Mesenchymal stem cell (in vitro differentiated cells and primary cell): ENCODE results near the gene LARP6.
A peak's percentile ranks its signal among the peaks of the same experiment; 100 is the strongest.

ENCODE experiments used
- DNase-seq: peaks from one replicate; pipeline ENCODE4 v3.0.0-alpha.2; 2013
- H2AFZ ChIP-seq: one replicate; pipeline ENCODE4 v1.6.1; 2013; ENCODE audit warnings: low read depth, mild to moderate bottlenecking, control low read depth, inconsistent platforms, low read length, moderate library complexity
- H2AK5ac ChIP-seq: 2 replicates; pipeline ENCODE4 v1.6.1; 2013; ENCODE audit warnings: low read length, moderate library complexity, mild to moderate bottlenecking, inconsistent platforms; ENCODE audit not compliant: severe bottlenecking
- H2BK120ac ChIP-seq: one replicate; pipeline ENCODE4 v1.6.1; 2013; ENCODE audit warnings: low read depth, mild to moderate bottlenecking, inconsistent platforms, low read length, moderate library complexity
- H2BK12ac ChIP-seq, 2 experiments: one replicate each; pipeline ENCODE4 v1.6.1; 2013; ENCODE audit warnings: inconsistent platforms in 2 of 2, low read length in 2 of 2, mild to moderate bottlenecking in 2 of 2, moderate library complexity in 2 of 2, control low read depth in 1 of 2
- H2BK15ac ChIP-seq: one replicate; pipeline ENCODE4 v1.6.1; 2013; ENCODE audit warnings: mild to moderate bottlenecking, low read depth, inconsistent platforms; ENCODE audit not compliant: poor library complexity, severe bottlenecking
- H2BK5ac ChIP-seq: 2 replicates; pipeline ENCODE4 v1.6.1; 2013; ENCODE audit warnings: low read depth, mild to moderate bottlenecking, low read length, control low read depth, inconsistent platforms; ENCODE audit not compliant: poor library complexity, severe bottlenecking
- H3K14ac ChIP-seq, 2 experiments: one replicate each; pipeline ENCODE4 v1.6.1; 2013; ENCODE audit warnings: inconsistent platforms in 2 of 2, low read length in 2 of 2, control low read depth in 1 of 2, mild to moderate bottlenecking in 1 of 2, moderate library complexity in 1 of 2
- H3K18ac ChIP-seq, 2 experiments: one replicate each; pipeline ENCODE4 v1.6.1; 2013; ENCODE audit warnings: inconsistent platforms in 2 of 2, low read length in 2 of 2, control low read depth in 1 of 2, low read depth in 1 of 2, mild to moderate bottlenecking in 1 of 2
- H3K23ac ChIP-seq, 2 experiments: one replicate each; pipeline ENCODE4 v1.6.1; 2013; ENCODE audit warnings: inconsistent platforms in 2 of 2, low read length in 2 of 2, mild to moderate bottlenecking in 2 of 2, moderate library complexity in 2 of 2, control low read depth in 1 of 2
- H3K27ac ChIP-seq: 2 replicates; pipeline ENCODE4 v1.5.1; 2013; ENCODE audit warnings: mild to moderate bottlenecking, moderate library complexity, low read length, control low read depth, inconsistent platforms; ENCODE audit not compliant: poor library complexity, severe bottlenecking
- H3K27me3 ChIP-seq, 2 experiments: 2 replicates each; pipeline versions ENCODE4 v1.6.1 to v1.7.0; 2013; ENCODE audit warnings: low read length in 2 of 2, mild to moderate bottlenecking in 2 of 2, moderate library complexity in 2 of 2, control low read depth in 1 of 2, inconsistent platforms in 1 of 2; ENCODE audit not compliant: control insufficient read depth in 1 of 2, insufficient read depth in 1 of 2
- H3K36me3 ChIP-seq, 2 experiments: 2 replicates each; pipeline versions ENCODE4 v1.6.1 to v1.7.0; 2013; ENCODE audit warnings: low read length in 2 of 2, control low read depth in 1 of 2, inconsistent platforms in 1 of 2, low read depth in 1 of 2, mild to moderate bottlenecking in 1 of 2; ENCODE audit not compliant: insufficient read depth in 2 of 2, control insufficient read depth in 1 of 2
- H3K4ac ChIP-seq, 2 experiments: one replicate each; pipeline ENCODE4 v1.6.1; 2013; ENCODE audit warnings: inconsistent platforms in 2 of 2, low read length in 2 of 2, mild to moderate bottlenecking in 2 of 2, moderate library complexity in 2 of 2, control low read depth in 1 of 2, low read depth in 1 of 2
- H3K4me1 ChIP-seq: 2 replicates; pipeline ENCODE4 v1.6.1; 2013; ENCODE audit warnings: low read depth, low read length, control low read depth; ENCODE audit not compliant: control insufficient read depth, insufficient read depth
- H3K4me2 ChIP-seq: 2 replicates; pipeline ENCODE4 v1.6.1; 2013; ENCODE audit warnings: low read length, mild to moderate bottlenecking, inconsistent platforms; ENCODE audit not compliant: poor library complexity, severe bottlenecking
- H3K4me3 ChIP-seq, 2 experiments: 2 replicates each; pipeline versions ENCODE4 v1.5.1 to v1.7.0; 2013; ENCODE audit warnings: low read length in 2 of 2, mild to moderate bottlenecking in 2 of 2, control low read depth in 1 of 2, low read depth in 1 of 2; ENCODE audit not compliant: insufficient read depth in 1 of 2
- H3K79me1 ChIP-seq: replicated peaks from 2 replicates; pipeline ENCODE4 v1.6.1; 2013; ENCODE audit warnings: mild to moderate bottlenecking, control low read depth, low read length, inconsistent platforms; ENCODE audit not compliant: poor library complexity, severe bottlenecking
- H3K9ac ChIP-seq: 2 replicates; pipeline ENCODE4 v1.7.0; 2013; ENCODE audit warnings: mild to moderate bottlenecking, low read length, moderate library complexity
- H3K9me3 ChIP-seq: 2 replicates; pipeline ENCODE4 v1.7.0; 2013; ENCODE audit warnings: mild to moderate bottlenecking, low read length; ENCODE audit not compliant: control insufficient read depth
- H4K8ac ChIP-seq: one replicate; pipeline ENCODE4 v1.6.1; 2013; ENCODE audit warnings: inconsistent platforms, mild to moderate bottlenecking, low read length, moderate library complexity
- H4K91ac ChIP-seq: one replicate; pipeline ENCODE4 v1.6.1; 2013; ENCODE audit warnings: mild to moderate bottlenecking, low read length, inconsistent platforms
- WGBS: methylation state at CpG from one replicate; pipeline ENCODE4 v1.1.7; 2013; ENCODE audit warnings: mixed read lengths; 5-methylcytosine and 5-hydroxymethylcytosine counted together

LARP6 gene

GRCh38 chr15:70794596-70795310 lies 59.2 kb downstream of the LARP6 start:
- H3K4me2 ChIP-seq, result peak overlapping the region; percentile 32
- peak overlapping the region; percentile 93 for H2BK120ac ChIP-seq
- H3K9me3 ChIP-seq, result no peaks in the 10 kb centered on the region
- peak overlapping the region; percentile 85 for H4K91ac ChIP-seq
- H2BK12ac ChIP-seq, result peak overlapping the region; percentile 84 to 98
- H3K36me3 ChIP-seq, result no peaks in the 10 kb centered on the region
- DNase-seq, result peak; percentile 84
- peak overlapping the region; percentile 98 for H2AK5ac ChIP-seq
- H3K18ac ChIP-seq, result peak overlapping the region; percentile 58 to 94
- no peak overlapping the region for H3K14ac ChIP-seq
- no peak overlapping the region for H3K23ac ChIP-seq
- H3K27ac ChIP-seq, result peak overlapping the region; percentile 98
- peak overlapping the region; percentile 94 for H3K9ac ChIP-seq
- H3K79me1 ChIP-seq, result no peaks in the 10 kb centered on the region
- no peaks in the 10 kb centered on the region for H3K27me3 ChIP-seq
- peak overlapping the region in 1 of 2 experiments; percentile 46 for H3K4me3 ChIP-seq
- no peak overlapping the region for H4K8ac ChIP-seq
- no peak overlapping the region for H2BK15ac ChIP-seq
- H2AFZ ChIP-seq, result no peak overlapping the region
- 5% methylated on average over 10 of the region's 12 CpGs for WGBS
- H3K4me1 ChIP-seq, result peaks cover 28% of the 10 kb centered on the region
- H3K4ac ChIP-seq, result peak overlapping the region; percentile 62 to 96
- H2BK5ac ChIP-seq, result peak overlapping the region; percentile 99

GRCh38 chr15:70793694-70794093 lies 60.3 kb downstream of the LARP6 start:
- Histone ChIP-seq H3K4me2 (no peak overlapping the region), H3K4me1 (peaks cover 26% of the 10 kb centered on the region)
- WGBS, result 76% methylated on average over 6 of the region's 6 CpGs

GRCh38 chr15:70792171-70792573 lies 61.8 kb downstream of the LARP6 start:
- Histone ChIP-seq H3K4me2 (no peak overlapping the region), H3K27me3 (no peaks in the 10 kb centered on the region), H3K9ac (peak overlapping the region; percentile 20), H3K14ac (no peak overlapping the region), H3K9me3 (no peaks in the 10 kb centered on the region), H4K91ac (peak overlapping the region; percentile 43), H3K4me3 (no peak overlapping the region), H3K23ac (no peak overlapping the region), H2BK5ac (peak overlapping the region; percentile 49), H3K79me1 (no peaks in the 10 kb centered on the region), H2BK12ac (peak overlapping the region; percentile 67 to 88), H2BK15ac (no peak overlapping the region), H3K4me1 (peaks cover 23% of the 10 kb centered on the region), H2AK5ac (peak overlapping the region; percentile 86), H3K18ac (peak overlapping the region in 1 of 2 experiments; percentile 64), H3K36me3 (no peaks in the 10 kb centered on the region), H3K4ac (peak overlapping the region in 1 of 2 experiments; percentile 63), H2BK120ac (no peak overlapping the region), H3K27ac (no peak overlapping the region), H4K8ac (no peak overlapping the region), H2AFZ (no peak overlapping the region)
- peak; percentile 59 for DNase-seq
- WGBS, result 0% methylated on average over 1 of the region's 2 CpGs

More at GRCh38 chr15:70793694-70794093, 60.3 kb downstream of the LARP6 start:
- H2BK120ac ChIP-seq, result peak overlapping the region; percentile 93
- no peaks in the 10 kb centered on the region for H3K9me3 ChIP-seq
- H3K27me3 ChIP-seq, result no peaks in the 10 kb centered on the region
- peak overlapping the region; percentile 55 for H2BK15ac ChIP-seq
- H3K23ac ChIP-seq, result no peak overlapping the region
- H4K8ac ChIP-seq, result peak overlapping the region; percentile 21
- peak overlapping the region; percentile 21 for H2BK5ac ChIP-seq
- H3K4me3 ChIP-seq, result peak overlapping the region in 1 of 2 experiments; percentile 46
- H3K79me1 ChIP-seq, result no peaks in the 10 kb centered on the region
- H3K27ac ChIP-seq, result peak overlapping the region; percentile 98
- H3K14ac ChIP-seq, result peak overlapping the region in 1 of 2 experiments; percentile 45
- no peak overlapping the region for H2AFZ ChIP-seq
- peak; percentile 39 for DNase-seq
- H3K18ac ChIP-seq, result peak overlapping the region; percentile 58 to 94
- peak overlapping the region; percentile 94 for H3K9ac ChIP-seq
- no peaks in the 10 kb centered on the region for H3K36me3 ChIP-seq
- H3K4ac ChIP-seq, result peak overlapping the region; percentile 62 to 96
- H4K91ac ChIP-seq, result peak overlapping the region; percentile 85
- peak overlapping the region; percentile 84 to 98 for H2BK12ac ChIP-seq
- H2AK5ac ChIP-seq, result peak overlapping the region; percentile 98

- no peak overlapping the region for H2BK5ac ChIP-seq
- 86% methylated on average over 3 of the region's 5 CpGs for WGBS
These were observed 62.7 kb downstream of the LARP6 start for GRCh38 chr15:70791259-70791658.

More at GRCh38 chr15:70791259-70791658, 62.7 kb downstream of the LARP6 start:
- no peak overlapping the region for H3K4me2 ChIP-seq
- no peaks in the 10 kb centered on the region for H3K36me3 ChIP-seq
- H3K14ac ChIP-seq, result no peak overlapping the region
- no peak for DNase-seq
- H3K4ac ChIP-seq, result peak overlapping the region in 1 of 2 experiments; percentile 68
- H2BK12ac ChIP-seq, result peak overlapping the region; percentile 1 to 38
- no peaks in the 10 kb centered on the region for H3K27me3 ChIP-seq
- no peaks in the 10 kb centered on the region for H3K9me3 ChIP-seq
- H3K27ac ChIP-seq, result no peak overlapping the region
- H2AK5ac ChIP-seq, result peak overlapping the region; percentile 1
- no peak overlapping the region for H4K8ac ChIP-seq
- H2BK15ac ChIP-seq, result peak overlapping the region; percentile 12
- H4K91ac ChIP-seq, result peak overlapping the region; percentile 77
- no peak overlapping the region for H3K4me3 ChIP-seq
- H3K79me1 ChIP-seq, result no peaks in the 10 kb centered on the region
- H3K9ac ChIP-seq, result no peak overlapping the region
- H3K4me1 ChIP-seq, result peaks cover 23% of the 10 kb centered on the region
- H2AFZ ChIP-seq, result no peak overlapping the region
- no peak overlapping the region for H2BK120ac ChIP-seq
- peak overlapping the region in 1 of 2 experiments; percentile 1 for H3K18ac ChIP-seq
- H3K23ac ChIP-seq, result no peak overlapping the region
